Activated gamma-delta T cell treated with anti-CD3 and anti-CD28 coated beads, Interleukin-2, amount 50 U/mL, for 16 hours (primary cell): ENCODE results near the gene SDCBP2.

Source experiments
- DNase-seq: peaks from one replicate; pipeline ENCODE4 v3.0.0-alpha.2; 2020; ENCODE audit warnings: low read depth

Gene SDCBP2

GRCh38 chr20:1312904-1313235 lies 16.1 kb downstream of the SDCBP2 start:
- no peak for DNase-seq

DNA sequence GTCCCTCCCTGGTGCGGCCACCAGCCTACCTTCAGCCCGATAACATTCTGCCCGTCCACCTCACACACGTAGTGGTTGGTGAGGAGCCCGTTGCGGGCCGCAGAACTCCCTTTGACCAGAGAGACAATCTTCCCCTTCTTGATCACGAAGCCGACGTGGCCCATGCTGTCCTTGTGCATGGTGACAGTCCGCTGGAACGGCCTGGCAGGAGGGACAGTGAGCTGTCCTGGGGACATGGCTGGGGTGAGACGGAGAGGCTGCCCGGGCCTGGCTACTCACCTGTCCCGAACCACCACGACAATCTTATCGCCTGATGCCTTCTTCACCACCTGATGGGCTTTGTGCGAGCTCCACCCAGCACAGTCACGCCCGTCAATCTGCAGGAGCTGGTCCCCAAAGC lies 16.6 kb downstream of the SDCBP2 start:
- DNase-seq = no peak

DNA sequence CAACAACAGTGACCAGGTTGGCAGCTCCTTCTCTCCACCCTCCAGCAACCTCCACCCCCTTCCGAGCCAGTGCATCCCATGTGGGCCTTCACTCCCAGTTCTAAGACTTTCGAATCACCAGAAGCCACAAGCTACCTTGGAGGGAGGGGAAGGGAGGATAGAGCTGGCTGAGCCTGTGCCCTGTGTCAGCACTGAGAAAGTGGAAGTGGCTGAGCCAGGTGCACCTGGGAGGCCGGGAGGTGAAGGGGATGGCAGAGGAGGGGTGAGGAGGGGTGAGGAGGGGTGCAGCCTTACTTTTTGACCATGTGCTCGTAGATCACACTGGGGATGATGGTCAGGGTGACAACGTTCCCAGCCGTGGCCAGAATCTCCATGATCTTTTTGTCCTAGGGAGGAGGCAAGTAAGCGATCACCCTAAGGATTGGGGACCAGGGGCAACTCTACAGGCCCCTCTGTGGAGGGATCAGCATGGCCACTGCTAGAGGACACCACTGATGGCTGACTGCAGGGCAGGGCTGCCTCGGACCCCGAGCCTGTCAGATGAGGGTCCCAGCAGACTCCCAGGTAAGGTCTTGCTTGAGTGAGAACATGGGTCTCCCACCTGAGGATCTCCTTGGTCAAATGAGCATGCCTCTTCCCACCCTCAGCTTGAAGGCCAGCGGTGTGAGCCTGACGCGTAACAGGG lies 18.3 kb downstream of the SDCBP2 start:
- no peak for DNase-seq

GRCh38 chr20:1310071-1310470 lies 18.9 kb downstream of the SDCBP2 start:
- no peak for DNase-seq

GRCh38 chr20:1309439-1309847 lies 19.5 kb downstream of the SDCBP2 start:
- DNase-seq = no peak

GRCh38 chr20:1308702-1309095 lies 20.2 kb downstream of the SDCBP2 start:
- no peak for DNase-seq

GRCh38 chr20:1308067-1308701 lies 20.8 kb downstream of the SDCBP2 start:
- DNase-seq = no peak

GRCh38 chr20:1307571-1307971 lies 21.4 kb downstream of the SDCBP2 start:
- no peak for DNase-seq

DNA sequence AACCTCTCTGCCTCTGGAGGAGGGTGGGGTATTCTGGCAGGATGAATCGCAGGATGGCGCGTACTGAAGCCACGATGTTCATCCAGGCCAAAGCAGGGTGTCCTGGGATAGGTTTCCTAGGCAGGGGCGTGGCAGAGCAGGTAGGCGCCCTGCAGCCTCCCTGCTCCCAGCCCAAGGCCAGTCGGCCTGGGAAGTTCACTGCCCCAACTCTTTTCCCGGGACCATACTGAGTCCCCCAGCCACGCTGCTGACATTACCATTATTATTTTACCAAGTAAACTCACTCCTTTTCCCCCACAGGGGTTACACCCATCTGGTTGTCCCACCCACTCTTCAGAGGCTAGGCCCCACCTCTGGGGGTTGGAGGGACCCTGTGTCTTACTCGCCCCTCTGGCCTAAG lies 21.8 kb downstream of the SDCBP2 start:
- DNase-seq = no peak

DNA sequence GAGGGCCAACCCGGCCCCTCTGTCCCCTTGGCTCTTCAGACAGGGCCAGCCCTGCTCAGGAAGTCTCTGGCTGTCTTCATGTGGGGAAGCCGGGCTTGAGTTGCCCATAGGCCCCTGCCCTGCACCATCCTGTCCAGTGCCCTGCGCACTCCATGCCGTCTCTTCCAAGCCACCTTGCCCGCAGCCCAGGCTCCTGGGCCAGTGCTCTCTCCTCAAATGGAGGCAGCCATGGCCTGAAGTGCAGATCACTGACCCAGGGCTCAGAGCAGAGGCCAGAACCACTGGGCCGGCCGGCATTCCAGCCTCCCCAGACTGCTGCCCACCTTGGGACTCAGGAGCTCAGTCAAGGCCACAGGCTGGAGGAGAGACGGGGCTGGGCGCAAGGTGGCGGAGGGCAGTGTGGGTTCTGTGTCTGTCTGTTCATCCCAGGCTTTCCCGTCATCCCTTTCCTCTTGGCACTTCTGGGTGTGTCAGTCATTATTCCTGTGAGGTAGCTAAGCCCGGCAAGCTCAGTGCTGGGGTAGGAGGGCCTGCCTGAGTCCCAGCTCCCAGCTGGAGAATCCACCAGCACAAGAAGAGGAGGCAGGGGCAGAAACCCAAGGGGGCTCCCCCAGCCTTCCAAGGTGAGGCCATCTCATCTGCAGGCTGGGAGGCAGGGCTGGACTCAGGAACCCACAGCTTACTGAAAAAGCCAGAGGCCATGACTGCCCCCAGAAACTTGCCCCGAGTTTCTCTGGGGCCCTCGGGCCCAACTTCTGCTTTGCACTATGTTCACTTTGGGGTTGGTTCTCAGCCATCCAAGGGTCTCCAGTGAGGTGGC lies 22.4 kb downstream of the SDCBP2 start:
- no peak for DNase-seq

DNA sequence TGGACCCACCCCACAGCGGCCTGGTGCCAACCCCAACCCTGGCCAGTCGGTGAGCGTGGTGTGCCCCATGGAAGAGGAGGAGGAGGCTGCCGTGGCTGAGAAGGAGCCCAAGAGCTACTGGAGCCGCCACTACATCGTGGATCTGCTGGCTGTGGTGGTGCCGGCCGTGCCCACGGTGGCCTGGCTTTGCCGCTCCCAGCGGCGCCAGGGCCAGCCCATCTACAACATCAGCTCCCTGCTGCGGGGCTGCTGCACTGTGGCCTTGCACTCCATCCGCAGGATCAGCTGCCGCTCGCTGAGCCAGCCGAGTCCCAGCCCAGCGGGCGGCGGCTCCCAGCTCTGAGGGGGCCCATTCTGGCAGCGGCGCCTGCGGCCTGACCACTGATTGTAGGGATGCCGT lies 23.2 kb downstream of the SDCBP2 start:
- no peak for DNase-seq

- no peak for DNase-seq
These were observed 24.0 kb downstream of the SDCBP2 start for GRCh38 chr20:1304710-1305515.

- DNase-seq = no peak
These were observed 26.0 kb downstream of the SDCBP2 start for GRCh38 chr20:1302685-1303541.

DNA sequence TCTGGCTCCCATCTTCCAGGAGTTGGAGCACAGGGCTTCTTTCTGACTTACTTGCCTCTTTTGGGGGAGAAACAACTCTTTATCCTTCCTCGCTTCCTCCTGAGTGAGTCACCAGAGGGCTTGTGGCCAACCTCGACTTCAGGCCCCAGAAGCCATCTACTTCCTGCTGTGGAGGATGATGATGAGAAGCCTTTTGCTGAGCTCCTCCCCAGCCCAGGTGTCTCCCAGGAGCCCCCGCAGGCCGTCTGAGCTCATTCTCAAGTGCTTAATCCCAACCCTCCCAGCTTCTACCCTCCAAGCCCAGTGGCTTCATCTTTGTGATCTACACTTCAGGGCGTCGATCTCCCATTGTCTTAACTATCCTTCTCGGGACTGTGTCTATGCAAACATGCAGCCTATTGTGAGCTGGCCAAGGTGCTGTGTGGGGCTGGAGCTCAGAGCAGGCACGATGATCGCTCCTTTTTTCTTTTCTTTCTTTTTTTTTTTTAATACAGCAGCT lies 27.9 kb downstream of the SDCBP2 start:
- no peak for DNase-seq

GRCh38 chr20:1300083-1300840 lies 28.7 kb downstream of the SDCBP2 start:
- DNase-seq = no peak

DNA sequence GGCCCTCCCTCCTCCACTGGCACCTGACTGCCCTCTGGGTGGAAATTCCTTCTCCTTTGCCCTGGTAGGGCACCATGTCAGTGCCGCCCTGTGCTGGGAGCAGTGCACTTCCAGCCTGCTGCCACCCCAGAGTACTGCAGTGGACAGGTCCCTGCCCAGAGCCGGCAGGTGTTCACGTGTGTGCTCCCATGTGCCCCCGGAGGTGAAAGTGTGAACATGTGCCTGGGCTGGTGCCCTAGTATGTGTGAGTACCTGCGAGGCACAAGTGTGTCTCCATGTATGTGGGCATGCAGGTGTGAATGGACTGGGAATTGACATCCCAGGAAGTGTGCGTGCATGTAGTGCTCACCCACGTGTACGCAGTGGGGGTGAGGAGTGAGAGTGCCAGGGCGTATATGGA lies 29.4 kb downstream of the SDCBP2 start:
- peak; percentile 17 for DNase-seq

GRCh38 chr20:1298888-1299511 lies 29.9 kb downstream of the SDCBP2 start:
- DNase-seq = no peak

- DNase-seq = no peak
These were observed 30.8 kb downstream of the SDCBP2 start for GRCh38 chr20:1298166-1298565.

GRCh38 chr20:1297486-1297885 lies 31.5 kb downstream of the SDCBP2 start:
- no peak for DNase-seq

DNA sequence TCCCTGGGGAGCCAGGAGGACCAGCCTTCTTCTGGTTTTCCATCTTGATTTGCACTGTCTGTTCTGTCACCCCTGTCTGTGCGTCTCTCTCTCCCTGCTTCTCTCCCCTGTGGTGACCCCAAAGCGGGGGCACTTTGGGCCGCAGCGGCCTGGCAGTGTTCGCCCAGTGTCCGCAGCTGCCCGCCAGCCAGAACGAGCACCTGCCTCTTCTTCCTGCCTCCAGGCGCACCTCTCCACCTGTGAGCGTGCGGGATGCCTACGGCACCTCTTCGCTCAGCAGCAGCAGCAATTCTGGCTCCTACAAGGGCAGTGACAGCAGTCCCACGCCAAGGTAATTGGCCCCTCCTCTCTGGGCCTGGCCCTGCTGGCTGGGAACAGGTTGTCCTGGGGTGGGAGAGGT lies 32.0 kb downstream of the SDCBP2 start:
- DNase-seq = no peak
